SKM-1 treated with dmso at 0.1 percent for 144 hours (cell line): ENCODE results near the gene RXRG.

Experiments used
- DNase-seq: peaks from one replicate; lab custom pipeline; 2025; ENCODE audit not compliant: unreplicated experiment; lab: John Stamatoyannopoulos, UW

RXRG gene

GRCh38 chr1:165411396-165411795, 33.5 kb downstream of the RXRG start:
- no peak for DNase-seq

DNA sequence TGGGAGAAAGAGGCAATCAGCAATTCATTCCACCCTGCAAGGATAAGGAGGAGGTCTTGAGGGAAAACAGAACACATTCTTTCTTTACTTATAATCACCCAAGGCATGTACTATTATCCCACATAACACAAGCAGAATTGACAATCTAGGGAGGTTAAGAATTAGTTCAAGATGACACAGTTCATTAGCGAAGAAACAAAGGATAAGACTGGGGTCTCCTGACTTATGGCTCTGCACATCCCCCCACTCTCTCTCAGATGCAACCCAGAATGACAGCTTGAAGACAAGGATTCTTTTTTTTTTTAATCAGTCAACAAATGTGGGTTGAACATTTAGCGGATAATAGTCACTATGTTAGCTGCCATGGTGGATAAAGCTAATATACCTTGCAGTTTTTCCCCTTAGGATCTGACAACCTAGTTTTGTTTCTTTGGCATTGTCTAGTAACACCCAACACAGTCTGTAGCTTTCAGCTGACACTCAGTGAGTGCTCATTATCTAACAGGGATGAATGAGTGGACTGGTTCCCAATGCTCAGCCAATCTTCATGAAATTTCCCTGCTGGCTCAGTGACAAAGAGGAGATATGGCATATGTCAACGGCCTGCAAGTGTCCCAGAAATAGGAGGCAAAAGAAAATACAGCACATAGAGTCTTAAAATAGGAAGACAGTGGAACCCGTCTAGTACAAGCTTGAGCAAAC, 35.1 kb downstream of the RXRG start:
- DNase-seq: no peak

DNA sequence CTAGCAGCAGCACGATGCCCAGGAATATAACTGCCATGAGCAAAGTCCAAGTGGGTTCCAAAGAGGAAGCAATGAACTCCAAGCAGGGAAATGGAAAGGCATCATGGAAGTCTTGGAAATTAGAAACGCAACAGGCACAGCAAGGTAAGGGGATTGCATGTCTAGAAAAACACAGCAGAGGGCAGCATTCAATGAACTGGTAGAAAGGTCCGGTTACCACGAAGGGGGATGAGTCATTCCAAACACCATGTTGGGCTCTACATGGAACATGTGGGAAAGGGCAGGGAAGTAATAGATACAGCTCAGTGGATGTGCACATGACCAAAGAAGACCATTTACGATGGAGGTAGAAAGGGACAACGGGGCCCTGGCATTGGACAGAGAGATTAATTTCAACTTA, 36.4 kb downstream of the RXRG start:
- DNase-seq: no peak

- no peak for DNase-seq
Measured at GRCh38 chr1:165407398-165407797, 37.5 kb downstream of the RXRG start.

- no peak for DNase-seq
Measured at GRCh38 chr1:165403835-165404482, 41.0 kb downstream of the RXRG start.

GRCh38 chr1:165402517-165403111, 42.3 kb downstream of the RXRG start:
- no peak for DNase-seq

DNA sequence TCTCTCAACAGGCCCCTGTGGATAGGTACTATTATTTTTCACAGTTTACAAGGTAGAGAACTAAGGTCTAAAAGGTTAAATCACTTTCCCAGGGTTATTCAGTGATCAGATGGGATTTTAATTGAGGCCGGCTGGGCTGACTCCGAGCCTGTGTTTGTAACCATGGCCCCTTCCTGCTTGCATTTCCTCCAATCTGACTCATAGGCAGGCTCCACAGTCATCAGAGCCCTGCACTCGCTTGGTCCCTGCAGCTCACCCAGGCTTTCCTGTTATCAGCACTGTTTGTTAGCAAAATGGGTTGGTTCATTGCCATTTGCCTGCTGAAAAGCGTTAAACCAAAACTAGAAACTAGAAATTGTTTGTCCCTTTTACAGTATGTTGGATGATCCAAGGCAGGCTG, 47.0 kb downstream of the RXRG start:
- no peak for DNase-seq

DNA sequence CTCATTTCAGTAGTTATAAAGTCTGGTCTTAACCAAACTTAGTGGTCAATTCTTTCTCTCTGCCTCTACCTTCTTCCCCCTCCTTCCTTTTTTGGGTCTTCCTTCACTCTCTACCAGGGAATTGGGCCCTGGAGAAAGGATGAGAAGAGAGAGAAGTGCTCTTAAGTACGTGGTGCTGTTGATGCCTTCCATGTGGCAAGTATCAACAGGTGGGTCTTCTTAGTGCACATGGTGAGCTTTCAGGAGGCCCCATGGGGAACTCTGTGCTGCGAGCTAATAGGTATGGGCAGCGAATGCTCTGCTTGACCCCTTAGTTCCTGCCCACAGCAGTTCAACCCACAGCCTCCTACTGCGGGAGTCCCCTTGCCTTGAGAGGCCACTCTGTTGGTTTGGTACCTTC, 49.0 kb downstream of the RXRG start:
- no peak for DNase-seq

DNA sequence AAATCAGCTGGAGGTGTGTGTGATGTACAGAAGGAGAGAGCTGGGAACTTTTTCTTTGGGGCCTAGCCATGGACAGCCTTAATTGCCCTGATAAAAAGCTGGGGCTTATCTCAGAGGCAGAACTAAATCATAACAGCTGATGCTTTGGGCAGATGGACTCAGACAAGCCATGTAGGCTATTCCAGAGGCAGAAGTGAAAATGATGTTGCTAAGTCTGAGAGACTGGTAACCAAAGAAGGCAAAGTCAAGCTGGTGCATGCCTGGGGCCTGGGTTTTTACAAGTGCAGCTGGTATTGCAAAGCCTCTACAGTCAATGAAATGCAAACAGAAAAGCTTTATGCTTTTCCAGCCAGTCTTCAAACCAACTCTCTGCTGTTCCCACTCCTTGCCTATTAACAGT, 49.4 kb downstream of the RXRG start:
- no peak for DNase-seq

- peak; percentile 91 for DNase-seq
Measured at GRCh38 chr1:165392634-165393571, 52.0 kb downstream of the RXRG start.

DNA sequence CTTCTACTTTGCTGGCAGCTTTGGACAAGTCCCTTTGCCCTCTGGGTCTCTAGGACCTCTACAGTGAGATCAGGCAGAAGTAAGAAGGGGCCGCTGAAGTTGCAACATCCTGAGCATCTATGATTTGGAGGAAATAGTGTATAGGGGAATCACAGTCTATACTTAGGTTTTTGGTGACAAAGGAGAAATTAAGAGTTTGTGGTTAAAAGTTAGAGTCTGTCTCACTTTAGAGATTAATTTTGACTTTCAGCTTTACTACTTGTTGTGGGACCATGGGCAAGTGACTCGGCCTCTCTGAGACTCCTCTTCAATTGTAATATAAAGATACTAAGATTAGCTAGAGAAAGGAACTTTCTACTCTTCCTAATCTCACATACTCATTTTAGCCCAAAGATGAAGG, 55.3 kb downstream of the RXRG start:
- DNase-seq: no peak

DNA sequence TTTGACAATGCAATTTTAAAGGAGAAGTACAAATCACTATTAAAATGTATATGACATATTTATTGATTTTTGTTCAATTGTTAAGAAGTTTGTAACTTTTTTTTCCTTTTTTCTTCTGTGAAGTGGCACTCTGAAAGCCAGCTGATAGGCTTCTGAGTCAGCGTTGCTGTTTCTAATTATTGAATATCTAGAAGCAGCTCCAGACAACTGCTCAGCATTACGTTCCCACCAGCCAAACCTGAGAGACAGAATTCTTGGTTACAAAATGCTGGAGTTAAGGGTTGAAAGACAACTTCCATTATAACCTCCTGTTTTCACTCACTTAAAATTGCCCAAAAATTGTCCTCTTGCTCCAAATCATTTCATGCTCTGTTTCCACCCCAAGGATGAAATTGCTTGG, 57.0 kb downstream of the RXRG start:
- DNase-seq: no peak

GRCh38 chr1:165387505-165387904, 57.4 kb downstream of the RXRG start:
- DNase-seq: no peak

- no peak for DNase-seq
Measured at GRCh38 chr1:165383599-165384405, 61.1 kb downstream of the RXRG start.

DNA sequence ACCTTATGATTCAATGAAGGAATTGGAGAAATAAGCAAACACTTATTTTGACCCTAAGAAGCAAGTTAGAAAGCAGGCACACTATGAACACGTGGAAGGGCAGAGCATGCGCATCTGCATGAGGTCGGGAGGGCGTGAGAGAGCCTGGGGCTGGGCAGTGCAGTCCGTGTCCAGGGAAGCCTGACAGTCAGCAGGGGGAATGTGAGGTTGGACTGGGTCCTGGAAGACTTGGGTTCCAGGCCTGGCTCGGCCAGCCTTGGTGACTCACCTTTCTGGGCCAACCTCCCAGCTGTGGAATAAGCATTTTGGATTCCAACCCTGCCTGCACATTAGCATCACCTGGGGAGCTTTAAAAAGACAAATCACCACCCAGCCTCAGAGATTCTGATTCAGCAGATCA, 61.9 kb downstream of the RXRG start:
- no peak for DNase-seq

DNA sequence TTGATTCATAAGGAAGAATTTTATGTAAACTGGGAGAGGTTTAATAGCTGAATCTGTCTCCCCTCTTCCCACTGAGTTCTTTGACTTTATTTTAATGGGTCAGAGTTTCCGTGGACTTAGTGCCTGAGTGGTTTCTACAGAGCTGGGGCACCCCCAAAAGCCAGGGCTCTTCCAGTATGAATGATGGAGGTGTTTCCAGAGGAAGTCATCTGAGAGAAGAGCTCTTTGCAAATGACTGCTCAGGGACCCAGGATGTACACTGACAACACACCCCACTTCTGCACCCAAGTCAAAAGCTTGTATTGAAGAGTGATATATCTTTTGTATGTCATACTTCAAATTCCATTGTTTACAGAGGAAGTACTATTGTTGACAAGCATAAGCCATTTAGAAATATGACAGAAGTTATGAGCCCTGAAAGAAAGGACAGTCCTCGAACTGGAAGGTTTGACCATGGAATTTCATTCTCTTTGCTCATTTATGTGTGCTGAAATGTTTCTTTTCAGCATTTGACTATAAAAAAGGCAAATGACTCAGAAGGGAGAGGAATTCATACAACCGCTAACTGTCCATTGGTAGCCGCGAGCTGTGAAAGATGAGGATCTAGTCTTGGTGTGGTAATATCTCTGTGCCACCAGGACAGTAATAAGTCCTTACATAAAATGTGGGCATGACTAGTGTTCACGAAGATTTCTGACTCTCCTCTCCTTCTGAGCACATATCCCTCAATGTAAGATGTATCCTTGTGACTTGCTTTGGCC, 63.0 kb downstream of the RXRG start:
- DNase-seq: no peak

DNA sequence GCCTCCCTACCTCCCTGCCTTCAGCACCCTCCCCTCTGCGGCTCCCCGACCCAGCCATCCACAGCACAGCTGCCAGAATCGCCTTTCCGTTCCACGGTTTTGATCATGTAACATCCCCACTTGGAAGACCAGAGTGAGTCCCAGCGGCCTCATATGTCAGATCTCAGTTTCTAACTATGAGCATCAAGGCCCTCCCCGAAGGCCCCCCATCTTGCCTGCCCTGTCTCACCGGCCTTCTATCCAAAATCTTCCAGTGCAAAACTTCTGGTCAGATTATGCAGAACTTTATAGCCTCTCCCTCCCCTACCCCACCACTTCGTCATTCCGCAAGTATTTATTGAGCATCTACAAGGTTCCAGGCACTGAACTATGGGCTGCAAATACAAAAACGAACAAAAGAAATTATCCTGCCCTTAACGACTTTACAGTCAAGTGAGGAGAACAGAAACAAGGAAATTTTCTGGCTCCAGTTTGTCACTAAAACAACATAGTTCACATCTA, 68.1 kb downstream of the RXRG start:
- no peak for DNase-seq

DNA sequence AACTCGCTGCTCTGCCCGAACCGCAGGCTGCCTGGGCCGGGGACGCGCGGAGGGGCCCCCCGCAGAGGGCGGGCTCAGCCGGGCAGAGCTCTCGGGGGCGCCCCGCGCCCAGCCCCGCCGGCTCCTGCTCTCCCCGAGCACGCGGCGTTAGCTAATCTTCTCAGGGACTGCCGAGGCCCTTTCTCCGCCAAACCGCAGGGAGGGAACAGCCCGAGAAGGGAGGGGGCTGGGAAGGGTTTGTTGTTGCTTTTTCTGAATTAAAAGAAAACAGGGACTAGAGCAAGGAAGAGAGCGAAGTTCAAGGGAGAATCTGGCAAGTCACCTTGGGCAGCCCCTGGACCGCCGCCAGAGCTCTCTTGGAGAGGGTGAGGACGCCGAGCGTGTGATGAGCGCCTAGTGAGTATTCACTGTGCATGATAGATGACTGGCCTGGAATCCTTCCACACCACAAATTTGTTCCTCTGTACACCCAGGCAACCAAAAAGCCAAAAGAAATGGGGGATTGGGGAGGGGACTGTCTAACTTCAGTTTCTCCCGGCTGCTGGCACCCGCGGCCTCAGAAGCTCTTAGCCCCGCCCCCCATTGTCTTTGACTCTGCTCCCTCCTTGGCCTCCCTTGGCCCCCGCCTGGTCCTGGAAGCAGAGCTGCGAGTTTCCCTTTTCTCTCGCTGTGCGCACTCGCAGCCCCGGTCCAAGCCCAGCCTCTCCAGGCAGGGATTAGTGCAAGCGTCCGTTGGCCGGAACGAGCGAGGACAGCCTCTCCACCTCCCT, 68.7 kb downstream of the RXRG start:
- no peak for DNase-seq

DNA sequence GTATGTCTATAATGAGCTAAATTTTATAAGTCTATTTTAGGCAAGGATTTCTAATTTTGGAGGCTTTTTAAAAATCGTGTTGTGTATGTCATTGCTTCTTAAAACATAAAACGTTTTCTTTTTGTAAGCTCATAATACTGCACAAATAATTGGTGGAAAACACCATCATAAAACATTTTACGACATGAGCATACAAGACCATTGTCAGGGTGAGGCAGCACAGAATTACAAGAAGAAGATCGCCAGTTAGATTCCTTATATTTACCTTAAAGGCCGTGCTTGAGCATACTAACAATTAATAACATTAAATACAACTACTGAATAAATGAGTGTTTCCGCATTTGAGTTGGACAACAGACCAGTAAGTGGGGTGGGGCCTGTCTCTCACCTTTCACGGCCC, 69.3 kb downstream of the RXRG start:
- DNase-seq: no peak
